Hematopoietic multipotent progenitor cell (in vitro differentiated cells): ENCODE measurements around the gene GPR152. TPM values are rescaled to one million over a fixed set of nuclear protein-coding genes. Genes with fewer than 3 reads are reported as not detected.
"Not testable (repeated sequence)": the region's sequence is repeated elsewhere in the genome, so short reads cannot be mapped to it uniquely, and the experiment has no call there.

Experiments used
- DNase-seq, 3 donors: peaks; one replicate each; pipeline ENCODE4 v3.0.0-alpha.2; 2011 to 2015; ENCODE audit warnings: low read depth in 2 of 3, low spot score in 2 of 3
- total RNA-seq: library from RNA; depleted of rRNA; stranded (reverse); fragments of >200 nt; gene quantifications from one replicate; pipeline ENCODE4 v1.2.3, GENCODE V29; 2012

Gene GPR152
- total RNA-seq, 1 donor, result 0.27 TPM

DNA sequence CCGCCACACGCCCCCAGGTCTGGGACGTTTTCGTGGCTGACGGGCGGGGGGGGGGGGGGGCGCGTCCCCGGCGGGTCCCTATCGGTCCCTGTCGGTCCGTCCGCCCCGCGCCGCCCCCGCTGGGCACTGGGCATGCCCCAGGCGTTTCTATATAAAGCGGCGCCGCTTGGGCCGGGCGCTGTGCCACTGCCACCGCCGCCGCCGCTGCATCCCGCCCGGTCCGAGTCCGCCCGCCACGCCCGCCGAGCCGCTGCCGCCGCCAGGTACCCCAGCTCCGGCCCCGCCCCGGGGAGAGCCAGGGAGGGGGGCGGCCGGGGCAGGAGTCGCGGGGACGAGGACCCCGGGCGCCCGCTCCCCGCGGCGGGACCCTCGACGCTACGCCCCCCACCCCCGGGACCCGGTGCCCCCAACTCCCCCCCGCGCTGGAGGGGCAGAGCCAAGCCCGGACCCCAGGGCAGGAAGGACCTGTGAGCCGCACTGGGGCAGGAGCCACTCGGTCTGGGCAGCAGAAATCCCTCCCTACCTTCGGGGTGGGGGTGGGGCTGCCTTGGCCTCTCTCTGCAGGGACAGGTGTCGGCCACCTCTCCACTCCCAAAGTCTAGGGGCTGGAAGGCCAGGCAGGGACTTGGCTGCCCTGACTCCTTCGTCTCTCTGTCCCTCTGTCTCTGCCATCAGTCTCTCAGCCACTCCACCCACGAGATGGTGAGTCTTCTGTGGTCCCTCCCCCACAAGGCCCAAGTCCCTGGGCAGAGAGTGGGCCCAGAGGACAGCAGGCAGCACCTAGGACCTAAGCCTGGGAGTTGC lies 36.8 kb downstream of the GPR152 start, which contains the start of gene CARNS1:
Gene CARNS1 (plus strand): TSS at position 178 of the 804 bp plus-strand sequence. CDS start 522 bp downstream, at position 700.
- no peak for DNase-seq

DNA sequence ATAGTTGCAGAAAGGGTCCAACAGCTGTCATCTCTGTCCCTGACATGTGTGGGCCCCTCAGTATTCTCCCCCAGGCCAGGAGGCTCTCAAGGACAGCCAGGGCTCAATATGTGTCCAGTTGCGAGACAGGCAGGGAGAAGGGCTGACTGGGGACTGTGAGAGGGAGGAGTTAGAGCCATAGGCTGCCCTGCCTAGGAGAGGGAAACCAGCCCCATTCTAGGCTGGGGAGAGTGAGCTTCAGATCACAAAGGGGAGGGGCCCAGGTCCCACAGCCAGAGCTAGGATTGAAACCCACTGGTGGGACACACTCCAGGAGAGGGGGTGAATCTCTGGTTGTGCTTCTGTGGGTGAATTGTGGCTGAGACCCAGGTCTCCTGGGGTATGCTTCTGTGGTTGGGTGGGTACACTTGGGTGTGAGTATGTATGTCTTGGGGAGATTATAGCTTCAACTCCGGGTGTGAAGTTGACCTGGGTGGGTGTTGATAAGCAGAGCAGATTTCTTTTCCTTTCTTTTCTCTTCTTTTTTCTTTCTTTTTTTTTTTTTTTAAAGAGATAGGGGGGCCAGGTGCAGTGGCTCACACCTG lies 39.2 kb downstream of the GPR152 start:
- DNase-seq, result no peak

DNA sequence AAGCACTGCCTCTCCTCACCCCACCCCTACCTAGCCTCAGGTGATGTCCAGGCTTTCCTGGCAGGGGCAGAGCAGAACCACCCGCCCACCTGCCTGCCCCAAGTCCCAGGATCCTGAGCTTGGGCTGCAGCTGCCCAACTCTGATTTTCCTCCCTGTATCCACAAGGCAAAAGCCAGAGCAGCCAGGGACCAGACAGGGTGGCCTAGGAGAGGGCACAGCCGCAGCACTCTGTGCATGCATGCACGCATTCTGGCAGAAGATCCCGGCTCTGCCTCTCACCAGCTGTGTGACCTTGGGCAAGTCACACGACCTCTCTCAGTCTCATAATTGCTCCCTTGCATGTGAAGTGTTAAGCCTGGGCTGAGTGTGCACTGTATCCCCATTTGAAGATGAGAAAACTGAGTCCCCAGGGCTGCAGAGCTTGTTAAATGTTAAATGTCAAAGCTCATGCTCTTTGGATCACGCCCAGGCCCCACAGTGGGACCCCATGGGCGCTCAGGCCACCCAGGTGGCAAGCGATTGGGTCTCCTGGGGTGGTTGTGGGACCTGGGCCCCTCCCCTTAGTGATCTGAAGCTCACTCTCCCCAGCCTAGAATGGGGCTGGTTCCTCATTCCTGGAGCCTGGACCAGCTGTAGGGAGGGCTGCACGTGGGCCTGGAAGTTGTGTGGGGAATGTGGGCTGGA lies 39.9 kb downstream of the GPR152 start:
- no peak for DNase-seq

DNA sequence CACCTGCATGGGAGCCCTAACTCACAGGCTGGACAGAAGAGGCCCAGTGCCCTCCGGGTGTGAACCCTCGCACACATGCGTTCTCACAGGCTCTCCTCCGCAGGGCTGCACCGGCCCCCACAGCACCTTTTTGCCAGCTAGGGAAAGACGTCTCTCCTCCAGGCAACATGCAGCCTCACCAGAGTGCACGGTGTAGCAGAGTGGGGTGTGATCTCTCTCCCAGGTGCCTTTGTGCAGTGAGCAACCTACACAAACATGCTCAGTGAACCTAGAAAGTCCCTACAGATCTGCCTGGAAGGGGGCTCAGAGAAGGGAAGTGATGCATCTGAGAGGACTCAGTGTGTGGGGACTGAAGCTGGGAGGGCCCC lies 40.8 kb downstream of the GPR152 start:
- no peak for DNase-seq

DNA sequence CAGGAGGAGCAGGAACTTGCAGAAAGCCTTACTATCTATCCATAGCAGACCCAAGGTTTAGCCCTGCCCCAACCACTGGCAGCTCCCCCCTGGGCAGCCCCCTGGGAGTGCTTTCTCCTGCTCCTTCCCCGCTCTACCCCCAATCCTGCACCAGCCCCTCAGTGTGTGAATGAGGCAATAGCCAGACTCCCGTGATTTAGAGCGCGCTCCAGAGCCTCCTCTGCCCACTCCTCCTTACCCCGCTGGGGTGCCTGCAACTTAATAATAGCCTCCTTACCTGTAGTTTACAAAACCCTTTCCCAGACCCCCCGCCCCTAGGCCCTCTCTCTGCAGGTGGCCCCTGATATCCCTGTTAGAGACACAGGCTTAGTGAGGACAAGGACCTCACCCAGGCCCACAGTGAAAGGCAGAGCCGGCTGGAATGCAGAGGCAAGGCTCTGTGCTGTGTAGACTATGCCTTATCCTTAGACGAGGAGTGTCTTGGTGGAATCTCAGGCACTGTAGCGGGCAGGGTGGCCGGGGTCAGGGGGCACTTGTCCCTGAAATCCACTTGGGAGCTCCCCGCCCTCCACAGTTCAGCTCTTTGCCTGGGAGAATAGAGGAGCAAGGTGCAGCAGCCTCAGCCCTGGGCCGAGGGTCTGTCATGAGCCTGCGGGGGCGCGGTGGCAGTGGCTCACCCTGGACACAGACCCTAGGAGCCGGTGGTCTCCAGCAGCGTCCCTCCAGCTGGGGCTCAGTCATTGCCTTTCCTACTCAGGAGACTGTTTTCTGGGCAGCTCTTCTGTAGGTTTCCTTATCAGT lies 41.3 kb downstream of the GPR152 start:
- DNase-seq, result no peak

DNA sequence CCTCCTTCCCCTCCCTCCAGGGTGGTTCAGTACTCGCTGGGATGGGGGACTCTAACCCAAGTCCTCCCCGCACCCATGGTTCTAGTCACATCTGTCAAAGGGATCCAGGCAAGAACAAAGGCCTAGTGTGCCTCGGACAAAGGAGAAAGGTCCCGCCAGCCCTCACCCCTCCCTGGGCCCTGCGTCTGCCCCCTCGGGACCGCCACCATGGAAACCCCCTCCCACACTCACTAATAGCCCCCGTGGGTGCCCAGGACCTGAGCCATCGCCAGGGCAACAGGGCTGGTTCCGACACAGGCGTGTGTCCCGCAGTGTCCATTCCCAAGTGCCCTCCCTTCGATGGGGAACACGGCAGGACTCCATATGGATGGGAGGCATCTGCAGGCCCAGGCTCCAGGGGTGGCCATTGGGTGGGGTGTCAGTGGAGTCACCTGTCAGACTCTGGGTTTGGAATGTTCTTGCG lies 42.1 kb downstream of the GPR152 start:
- DNase-seq, result no peak

DNA sequence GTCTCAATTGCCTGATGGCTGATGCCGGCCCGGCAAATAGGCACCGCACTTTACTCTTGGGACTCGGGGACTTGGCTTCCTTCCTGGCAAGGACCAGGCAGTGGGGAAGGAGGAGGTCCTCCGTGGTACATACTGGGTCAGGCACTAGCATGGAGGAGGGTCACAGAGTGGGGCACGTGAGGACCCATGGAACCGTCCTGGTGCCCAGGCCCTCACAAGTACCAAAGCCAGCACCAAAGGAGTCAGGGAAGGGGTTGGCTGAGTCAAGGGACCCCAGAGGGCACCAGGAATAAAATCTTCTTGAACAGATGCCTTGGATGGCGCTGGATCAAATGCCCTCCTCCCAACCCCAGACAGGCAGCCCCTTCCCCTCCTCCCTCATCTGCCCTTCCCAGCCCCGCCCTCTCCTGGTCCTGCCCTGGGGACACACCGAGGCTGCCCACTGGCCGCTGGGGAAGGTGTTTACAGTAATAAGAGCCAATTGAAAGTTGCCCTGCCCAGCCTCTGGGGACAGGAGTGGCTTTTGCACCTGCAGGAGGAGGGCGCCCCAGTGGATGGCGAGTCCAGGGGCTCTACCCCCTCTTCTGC lies 42.7 kb downstream of the GPR152 start:
- no peak for DNase-seq

DNA sequence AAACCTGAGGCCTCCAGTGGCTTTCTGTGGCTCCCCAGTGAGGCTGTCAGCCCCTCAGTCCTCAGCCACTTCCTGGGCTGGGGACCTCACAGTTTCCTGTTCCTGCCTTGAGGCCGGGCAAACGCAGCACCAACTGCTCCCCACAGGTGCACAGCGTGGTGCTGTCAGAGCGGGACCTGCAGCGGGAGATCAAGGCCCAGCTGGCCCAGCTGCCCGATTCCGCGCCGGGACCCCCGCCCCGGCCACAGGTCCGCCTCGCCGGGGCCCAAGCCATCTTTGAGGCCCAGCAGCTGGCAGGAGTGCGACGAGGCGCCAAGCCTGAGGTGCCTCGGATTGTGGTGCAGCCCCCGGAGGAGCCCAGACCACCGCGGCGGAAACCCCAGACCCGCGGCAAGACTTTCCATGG lies 43.3 kb downstream of the GPR152 start:
- DNase-seq, result peak in 2 of 3 donors; percentile 76 to 88

DNA sequence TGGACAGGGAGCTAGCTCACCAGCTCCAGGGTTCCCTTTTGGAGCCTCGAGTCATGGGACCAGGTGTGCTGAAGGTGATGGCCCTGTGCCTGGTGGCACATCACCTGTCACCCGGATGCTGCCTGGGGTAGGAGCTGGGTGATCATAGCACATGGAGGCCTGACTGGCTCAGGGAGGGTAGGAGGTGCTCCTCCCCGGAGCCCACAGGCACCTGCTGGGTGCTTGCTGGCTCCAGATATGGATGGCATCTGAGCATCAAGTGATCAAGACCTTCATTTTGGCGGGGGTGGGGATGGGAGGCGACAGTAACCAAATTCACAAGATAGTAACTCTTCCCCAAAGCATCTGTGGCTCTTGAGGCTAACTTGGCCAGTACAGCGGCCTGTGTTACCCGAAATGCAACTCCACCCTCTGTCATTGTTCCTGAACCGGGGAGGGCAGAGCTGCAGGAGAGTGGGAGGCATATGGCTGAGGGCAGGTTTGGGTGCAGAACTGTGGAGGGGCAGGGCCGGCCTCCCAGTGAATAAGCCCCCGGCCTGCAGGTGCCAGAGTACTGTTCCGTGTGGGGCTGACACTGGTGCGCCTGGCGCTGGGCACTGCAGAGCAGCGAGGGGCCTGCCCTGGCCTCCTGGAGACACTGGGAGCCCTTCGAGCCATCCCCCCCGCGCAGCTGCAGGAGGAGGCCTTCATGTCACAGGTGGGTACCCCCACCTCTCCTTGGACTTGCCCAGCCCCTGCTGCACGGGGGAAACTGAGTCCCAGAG lies 43.9 kb downstream of the GPR152 start:
- DNase-seq, result no peak

DNA sequence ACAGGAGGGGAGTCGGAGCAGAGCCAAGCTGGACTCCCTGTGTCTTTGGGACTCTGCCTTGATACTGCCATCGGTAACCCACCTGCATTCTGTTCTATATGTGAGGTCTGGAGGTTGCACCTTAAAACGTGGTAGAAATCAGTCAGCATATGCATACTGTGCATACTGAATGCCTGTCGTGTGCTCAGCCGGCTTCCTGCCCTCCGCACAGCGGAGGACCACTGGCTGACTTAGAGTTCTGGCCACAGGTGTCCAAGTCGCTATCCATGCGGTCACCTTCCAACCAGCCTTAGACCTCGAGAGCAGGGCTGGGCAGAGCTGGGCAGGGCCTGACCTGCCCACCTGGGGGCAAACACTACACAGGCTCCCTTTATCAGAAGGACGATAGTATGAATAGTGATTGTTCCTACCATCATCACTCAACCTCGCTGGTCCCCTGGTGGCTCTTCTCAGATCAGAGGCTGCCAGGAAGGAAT lies 44.8 kb downstream of the GPR152 start:
- no peak for DNase-seq

DNA sequence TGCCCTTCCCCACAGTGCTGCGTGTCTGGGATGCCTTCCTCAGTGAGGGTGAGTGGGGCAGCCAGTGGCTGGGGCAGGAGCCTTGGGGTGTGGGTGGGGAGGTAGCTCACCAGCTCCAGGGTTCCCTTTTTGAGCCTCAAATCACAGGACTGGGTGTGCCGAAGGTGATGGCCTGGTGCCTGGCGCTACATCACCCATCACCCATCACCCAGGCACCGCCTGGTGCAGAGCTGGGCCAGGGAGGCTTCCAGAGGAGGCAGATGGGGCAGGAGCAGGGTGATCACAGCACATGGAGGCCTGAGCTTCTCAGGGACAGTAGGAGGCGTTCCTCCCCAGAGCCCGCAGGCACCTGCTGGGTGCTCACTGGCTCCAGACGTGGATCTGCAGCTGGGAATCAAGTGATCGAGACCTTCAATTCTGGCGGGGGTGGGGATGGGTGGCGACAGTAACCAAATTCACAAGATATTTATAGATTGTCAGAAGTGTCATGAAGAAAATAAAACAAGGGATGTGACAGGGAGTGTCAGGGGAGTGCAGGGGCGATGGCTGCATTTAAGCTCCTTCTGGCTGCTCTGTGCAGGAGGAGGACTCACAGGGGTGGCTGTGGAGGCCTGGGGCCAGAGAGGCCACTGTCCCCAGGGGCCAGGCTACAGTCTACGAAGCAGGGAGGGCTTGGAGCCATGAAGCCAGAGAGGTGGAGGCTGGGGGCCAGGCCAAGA lies 45.4 kb downstream of the GPR152 start:
- no peak for DNase-seq

DNA sequence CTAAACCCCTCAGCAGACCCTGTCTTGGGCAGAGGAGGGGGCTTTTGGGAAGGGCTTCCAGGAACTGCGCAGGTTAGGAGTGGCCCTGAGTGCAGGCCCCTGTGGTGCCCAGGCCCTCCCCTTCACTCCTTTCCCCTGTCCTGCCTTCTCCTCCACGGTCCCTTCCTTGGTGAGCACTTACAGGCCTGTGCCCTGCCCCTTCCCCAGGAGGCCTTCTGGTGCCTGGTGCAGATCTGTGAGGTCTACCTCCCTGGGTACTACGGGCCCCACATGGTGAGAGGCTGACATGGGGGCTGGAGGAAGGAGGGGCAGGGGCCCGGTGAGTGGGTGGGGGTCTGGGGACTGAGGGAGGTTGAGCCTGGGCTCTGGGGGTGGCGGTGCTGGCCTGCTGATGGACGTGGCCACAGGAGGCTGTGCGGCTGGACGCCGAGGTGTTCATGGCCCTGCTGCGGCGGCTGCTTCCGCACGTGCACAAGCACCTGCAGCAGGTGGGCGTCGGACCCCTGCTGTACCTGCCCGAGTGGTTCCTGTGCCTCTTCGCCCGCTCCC lies 46.0 kb downstream of the GPR152 start:
- DNase-seq, result no peak

DNA sequence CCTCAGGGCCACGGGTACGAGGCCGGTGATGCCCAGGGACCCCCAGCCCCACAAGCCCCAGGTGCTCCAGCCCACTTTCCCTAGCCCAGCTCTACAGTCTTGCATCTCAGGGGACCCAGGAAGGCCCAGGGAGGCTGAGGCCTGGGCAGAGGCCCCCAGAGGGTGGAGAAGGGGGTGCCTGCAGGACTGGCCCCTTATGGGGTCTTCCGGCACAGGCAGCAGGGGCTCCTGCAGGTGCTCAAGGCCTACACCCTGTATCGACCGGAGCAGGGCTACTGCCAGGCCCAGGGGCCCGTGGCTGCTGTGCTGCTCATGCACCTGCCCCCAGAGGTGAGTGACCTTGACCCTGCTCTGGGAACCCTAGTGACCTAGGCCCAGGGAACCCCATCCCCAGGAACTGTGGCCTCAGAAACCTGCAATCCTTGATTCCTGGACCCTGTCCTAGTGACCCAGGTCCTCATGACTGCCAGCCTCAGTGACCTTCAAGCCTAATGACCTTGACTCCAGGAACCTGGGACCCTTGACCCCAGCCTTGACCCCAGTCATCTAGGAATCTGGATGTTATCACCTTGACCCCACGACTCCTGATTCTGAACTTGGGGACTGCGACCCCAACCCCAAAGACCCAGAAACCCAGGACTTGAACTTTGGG lies 46.7 kb downstream of the GPR152 start:
- DNase-seq, result no peak

DNA sequence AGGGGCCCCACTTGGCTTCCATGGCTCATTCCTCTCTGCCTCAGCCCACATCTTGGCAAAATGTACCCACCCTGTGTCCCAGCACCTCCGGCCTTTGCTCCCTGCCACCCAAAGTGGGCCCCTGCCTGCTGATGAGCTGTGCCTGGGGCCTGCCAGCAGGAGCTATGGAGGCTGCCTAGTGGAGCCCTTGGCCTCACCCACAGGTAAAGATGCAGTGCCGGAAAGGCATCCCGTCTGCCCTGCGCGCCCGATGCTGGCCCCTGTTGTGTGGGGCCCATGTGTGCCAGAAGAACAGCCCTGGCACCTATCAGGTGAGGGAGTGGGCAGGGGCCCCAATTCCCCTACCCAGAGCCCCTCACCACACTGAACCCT lies 47.3 kb downstream of the GPR152 start:
- DNase-seq, result no peak

DNA sequence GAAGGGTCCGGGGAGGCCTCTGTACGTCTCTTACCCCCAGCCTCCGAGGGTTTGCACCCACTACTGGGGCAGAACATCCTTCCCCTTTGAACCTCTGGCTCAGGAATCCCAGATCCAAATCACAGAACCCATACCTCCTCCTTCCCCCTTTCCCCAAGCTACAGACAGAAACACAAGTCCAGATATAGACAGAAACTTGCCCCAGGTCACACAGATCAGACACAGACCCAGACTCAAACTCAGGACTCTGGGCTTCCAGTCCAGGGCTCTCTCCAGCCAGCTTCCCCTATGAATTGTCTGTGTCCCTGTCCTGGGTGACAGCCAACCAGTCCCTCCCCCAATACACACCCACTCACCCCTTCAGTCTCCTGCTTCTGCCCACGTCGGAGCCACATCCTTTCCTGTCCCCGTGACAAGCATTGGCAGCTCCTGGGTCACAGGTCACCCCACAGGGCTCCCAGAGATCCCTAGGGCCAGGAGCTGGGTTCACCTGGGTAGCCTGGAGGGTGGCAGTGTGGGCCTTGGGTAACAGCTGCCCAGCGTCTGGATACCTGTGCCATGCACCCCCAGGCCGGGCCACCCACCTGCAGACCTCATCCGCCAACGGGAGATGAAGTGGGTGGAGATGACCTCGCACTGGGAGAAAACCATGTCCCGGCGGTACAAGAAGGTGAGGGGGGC lies 47.9 kb downstream of the GPR152 start:
- DNase-seq, result no peak

DNA sequence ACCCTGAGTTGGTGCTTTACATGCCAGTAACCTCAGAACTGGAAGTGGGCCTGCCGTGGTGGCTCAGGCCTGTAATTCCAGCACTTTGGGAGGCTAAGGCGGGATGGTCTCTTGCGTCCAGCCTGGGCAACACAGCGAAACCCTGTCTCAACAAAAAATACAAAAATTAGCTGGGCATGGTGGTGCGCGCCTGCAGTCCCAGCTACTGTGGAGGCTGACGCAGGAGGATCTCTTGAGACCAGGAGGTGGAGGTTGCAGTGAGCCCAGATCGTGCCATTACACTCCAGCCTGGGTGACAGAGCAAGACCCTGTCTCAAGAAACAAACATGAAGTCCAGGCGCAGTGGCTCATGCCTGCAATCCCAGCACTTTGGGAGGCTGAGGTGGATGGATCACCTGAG lies 49.4 kb downstream of the GPR152 start:
- not testable (repeated sequence) for DNase-seq

DNA sequence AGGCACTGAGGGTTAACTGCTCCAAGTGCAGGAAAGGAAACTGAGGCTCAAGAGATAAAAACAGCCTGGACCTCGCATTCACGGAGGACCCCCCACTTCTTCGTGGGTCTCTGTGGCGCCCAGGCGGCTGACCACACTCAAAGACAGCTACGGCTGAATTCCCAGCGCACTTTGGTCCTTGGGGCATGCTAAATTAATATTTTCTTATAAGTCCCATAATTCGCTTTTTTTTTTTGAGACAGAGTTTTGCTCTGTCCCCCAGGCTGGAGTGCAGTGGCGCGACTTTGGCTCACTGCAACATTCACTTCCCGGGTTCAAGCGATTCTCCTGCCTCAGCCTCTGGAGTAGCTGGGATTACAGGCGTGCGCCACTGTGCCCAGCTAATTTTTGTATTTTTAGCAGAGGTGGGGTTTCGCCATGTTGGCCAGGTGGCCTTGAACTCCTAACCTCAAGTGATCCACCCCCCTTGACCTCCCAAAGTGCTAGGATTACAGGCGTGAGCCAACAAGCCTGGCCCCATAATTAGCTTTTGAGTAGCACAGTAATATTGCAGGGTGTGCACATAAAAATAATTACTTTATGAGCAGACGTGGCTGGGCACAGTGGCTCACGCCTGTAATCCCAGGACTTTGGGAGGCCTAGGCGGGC lies 50.2 kb downstream of the GPR152 start:
- DNase-seq, result not testable (repeated sequence)
